Mesenchymal stem cell (in vitro differentiated cells and primary cell): ENCODE measurements around the gene ADAP1.
A peak's percentile ranks its signal among the peaks of the same experiment; 100 is the strongest.

ENCODE experiments used
- DNase-seq: peaks from one replicate; pipeline ENCODE4 v3.0.0-alpha.2; 2013
- H2AFZ ChIP-seq: one replicate; pipeline ENCODE4 v1.6.1; 2013; ENCODE audit warnings: low read depth, mild to moderate bottlenecking, control low read depth, inconsistent platforms, low read length, moderate library complexity
- H2AK5ac ChIP-seq: 2 replicates; pipeline ENCODE4 v1.6.1; 2013; ENCODE audit warnings: low read length, moderate library complexity, mild to moderate bottlenecking, inconsistent platforms; ENCODE audit not compliant: severe bottlenecking
- H2BK120ac ChIP-seq: one replicate; pipeline ENCODE4 v1.6.1; 2013; ENCODE audit warnings: low read depth, mild to moderate bottlenecking, inconsistent platforms, low read length, moderate library complexity
- H2BK12ac ChIP-seq, 2 experiments: one replicate each; pipeline ENCODE4 v1.6.1; 2013; ENCODE audit warnings: inconsistent platforms in 2 of 2, low read length in 2 of 2, mild to moderate bottlenecking in 2 of 2, moderate library complexity in 2 of 2, control low read depth in 1 of 2
- H2BK15ac ChIP-seq: one replicate; pipeline ENCODE4 v1.6.1; 2013; ENCODE audit warnings: mild to moderate bottlenecking, low read depth, inconsistent platforms; ENCODE audit not compliant: poor library complexity, severe bottlenecking
- H2BK5ac ChIP-seq: 2 replicates; pipeline ENCODE4 v1.6.1; 2013; ENCODE audit warnings: low read depth, mild to moderate bottlenecking, low read length, control low read depth, inconsistent platforms; ENCODE audit not compliant: poor library complexity, severe bottlenecking
- H3K14ac ChIP-seq, 2 experiments: one replicate each; pipeline ENCODE4 v1.6.1; 2013; ENCODE audit warnings: inconsistent platforms in 2 of 2, low read length in 2 of 2, control low read depth in 1 of 2, mild to moderate bottlenecking in 1 of 2, moderate library complexity in 1 of 2
- H3K18ac ChIP-seq, 2 experiments: one replicate each; pipeline ENCODE4 v1.6.1; 2013; ENCODE audit warnings: inconsistent platforms in 2 of 2, low read length in 2 of 2, control low read depth in 1 of 2, low read depth in 1 of 2, mild to moderate bottlenecking in 1 of 2
- H3K23ac ChIP-seq, 2 experiments: one replicate each; pipeline ENCODE4 v1.6.1; 2013; ENCODE audit warnings: inconsistent platforms in 2 of 2, low read length in 2 of 2, mild to moderate bottlenecking in 2 of 2, moderate library complexity in 2 of 2, control low read depth in 1 of 2
- H3K27ac ChIP-seq: 2 replicates; pipeline ENCODE4 v1.5.1; 2013; ENCODE audit warnings: mild to moderate bottlenecking, moderate library complexity, low read length, control low read depth, inconsistent platforms; ENCODE audit not compliant: poor library complexity, severe bottlenecking
- H3K27me3 ChIP-seq, 2 experiments: 2 replicates each; pipeline versions ENCODE4 v1.6.1 to v1.7.0; 2013; ENCODE audit warnings: low read length in 2 of 2, mild to moderate bottlenecking in 2 of 2, moderate library complexity in 2 of 2, control low read depth in 1 of 2, inconsistent platforms in 1 of 2; ENCODE audit not compliant: control insufficient read depth in 1 of 2, insufficient read depth in 1 of 2
- H3K36me3 ChIP-seq, 2 experiments: 2 replicates each; pipeline versions ENCODE4 v1.6.1 to v1.7.0; 2013; ENCODE audit warnings: low read length in 2 of 2, control low read depth in 1 of 2, inconsistent platforms in 1 of 2, low read depth in 1 of 2, mild to moderate bottlenecking in 1 of 2; ENCODE audit not compliant: insufficient read depth in 2 of 2, control insufficient read depth in 1 of 2
- H3K4ac ChIP-seq, 2 experiments: one replicate each; pipeline ENCODE4 v1.6.1; 2013; ENCODE audit warnings: inconsistent platforms in 2 of 2, low read length in 2 of 2, mild to moderate bottlenecking in 2 of 2, moderate library complexity in 2 of 2, control low read depth in 1 of 2, low read depth in 1 of 2
- H3K4me1 ChIP-seq: 2 replicates; pipeline ENCODE4 v1.6.1; 2013; ENCODE audit warnings: low read depth, low read length, control low read depth; ENCODE audit not compliant: control insufficient read depth, insufficient read depth
- H3K4me2 ChIP-seq: 2 replicates; pipeline ENCODE4 v1.6.1; 2013; ENCODE audit warnings: low read length, mild to moderate bottlenecking, inconsistent platforms; ENCODE audit not compliant: poor library complexity, severe bottlenecking
- H3K4me3 ChIP-seq, 2 experiments: 2 replicates each; pipeline versions ENCODE4 v1.5.1 to v1.7.0; 2013; ENCODE audit warnings: low read length in 2 of 2, mild to moderate bottlenecking in 2 of 2, control low read depth in 1 of 2, low read depth in 1 of 2; ENCODE audit not compliant: insufficient read depth in 1 of 2
- H3K79me1 ChIP-seq: replicated peaks from 2 replicates; pipeline ENCODE4 v1.6.1; 2013; ENCODE audit warnings: mild to moderate bottlenecking, control low read depth, low read length, inconsistent platforms; ENCODE audit not compliant: poor library complexity, severe bottlenecking
- H3K9ac ChIP-seq: 2 replicates; pipeline ENCODE4 v1.7.0; 2013; ENCODE audit warnings: mild to moderate bottlenecking, low read length, moderate library complexity
- H3K9me3 ChIP-seq: 2 replicates; pipeline ENCODE4 v1.7.0; 2013; ENCODE audit warnings: mild to moderate bottlenecking, low read length; ENCODE audit not compliant: control insufficient read depth
- H4K8ac ChIP-seq: one replicate; pipeline ENCODE4 v1.6.1; 2013; ENCODE audit warnings: inconsistent platforms, mild to moderate bottlenecking, low read length, moderate library complexity
- H4K91ac ChIP-seq: one replicate; pipeline ENCODE4 v1.6.1; 2013; ENCODE audit warnings: mild to moderate bottlenecking, low read length, inconsistent platforms
- WGBS: methylation state at CpG from one replicate; pipeline ENCODE4 v1.1.7; 2013; ENCODE audit warnings: mixed read lengths; 5-methylcytosine and 5-hydroxymethylcytosine counted together

ADAP1 gene

GRCh38 chr7:883055-884021 lies 71.1 kb downstream of the ADAP1 start:
- Histone ChIP-seq H4K91ac (no peak overlapping the region), H2AFZ (no peak overlapping the region), H2BK5ac (no peak overlapping the region), H3K79me1 (peaks cover 34% of the 10 kb centered on the region), H3K27ac (no peak overlapping the region), H3K36me3 (peaks cover 19 to 51% of the 10 kb centered on the region in 2 experiments), H3K14ac (no peak overlapping the region), H3K18ac (no peak overlapping the region), H4K8ac (no peak overlapping the region), H3K27me3 (no peaks in the 10 kb centered on the region), H3K9ac (peak overlapping the region; percentile 1), H3K9me3 (no peaks in the 10 kb centered on the region), H2AK5ac (no peak overlapping the region), H3K4me2 (no peak overlapping the region), H3K4ac (no peak overlapping the region), H2BK12ac (no peak overlapping the region), H3K4me1 (peaks cover 26% of the 10 kb centered on the region), H3K4me3 (no peak overlapping the region), H2BK120ac (no peak overlapping the region), H2BK15ac (no peak overlapping the region), H3K23ac (no peak overlapping the region)
- no peak for DNase-seq
- 94% methylated on average over 50 of the region's 50 CpGs for WGBS

- no peak overlapping the region for H3K23ac ChIP-seq
- H3K4me1 ChIP-seq = peaks cover 31% of the 10 kb centered on the region
- H2BK12ac ChIP-seq = no peak overlapping the region
- no peak overlapping the region for H2AK5ac ChIP-seq
- H3K4ac ChIP-seq = no peak overlapping the region
- no peak overlapping the region for H2AFZ ChIP-seq
- H3K27ac ChIP-seq = no peak overlapping the region
- H2BK120ac ChIP-seq = no peak overlapping the region
- H3K79me1 ChIP-seq = peaks cover 26% of the 10 kb centered on the region
- H3K9ac ChIP-seq = no peak overlapping the region
- H3K9me3 ChIP-seq = no peaks in the 10 kb centered on the region
- H3K4me2 ChIP-seq = no peak overlapping the region
- H3K4me3 ChIP-seq = no peak overlapping the region
- H4K8ac ChIP-seq = no peak overlapping the region
- no peak overlapping the region for H3K18ac ChIP-seq
- 93% methylated on average over 37 of the region's 37 CpGs for WGBS
- H3K14ac ChIP-seq = no peak overlapping the region
- no peak overlapping the region for H4K91ac ChIP-seq
- peaks cover 11 to 43% of the 10 kb centered on the region in 2 experiments for H3K36me3 ChIP-seq
- no peak for DNase-seq
- H3K27me3 ChIP-seq = no peaks in the 10 kb centered on the region
- H2BK15ac ChIP-seq = no peak overlapping the region
- H2BK5ac ChIP-seq = no peak overlapping the region
These were observed 72.0 kb downstream of the ADAP1 start for GRCh38 chr7:882336-883035.

GRCh38 chr7:881441-882234 lies 72.8 kb downstream of the ADAP1 start:
- whole genome bisulfite sequencing = 98% methylated on average over 17 of the region's 20 CpGs
- H2AK5ac ChIP-seq = no peak overlapping the region
- H2BK12ac ChIP-seq = no peak overlapping the region
- peaks cover 28% of the 10 kb centered on the region for H3K4me1 ChIP-seq
- no peak overlapping the region for H3K23ac ChIP-seq
- H2BK120ac ChIP-seq = no peak overlapping the region
- no peak overlapping the region for H4K91ac ChIP-seq
- H2BK5ac ChIP-seq = no peak overlapping the region
- H3K4me3 ChIP-seq = no peak overlapping the region
- H3K4ac ChIP-seq = no peak overlapping the region
- no peak overlapping the region for H3K14ac ChIP-seq
- no peak overlapping the region for H4K8ac ChIP-seq
- peaks cover 18% of the 10 kb centered on the region for H3K79me1 ChIP-seq
- H3K18ac ChIP-seq = no peak overlapping the region
- H3K27ac ChIP-seq = no peak overlapping the region
- DNase-seq = no peak
- no peak overlapping the region for H2BK15ac ChIP-seq
- H2AFZ ChIP-seq = no peak overlapping the region
- no peak overlapping the region for H3K9ac ChIP-seq
- H3K27me3 ChIP-seq = no peaks in the 10 kb centered on the region
- H3K4me2 ChIP-seq = no peak overlapping the region
- peaks cover 3 to 34% of the 10 kb centered on the region in 2 experiments for H3K36me3 ChIP-seq
- no peaks in the 10 kb centered on the region for H3K9me3 ChIP-seq
